Suppressor macrophage (primary cell): Measurements from ENCODE around the gene GDA.
"Not testable (repeated sequence)": the region's sequence is repeated elsewhere in the genome, so short reads cannot be mapped to it uniquely, and the experiment has no call there.

Experiments
- DNase-seq, 4 experiments: peaks; one replicate each; pipeline ENCODE4 v3.0.0-alpha.2; 2020 to 2022

GDA gene

DNA sequence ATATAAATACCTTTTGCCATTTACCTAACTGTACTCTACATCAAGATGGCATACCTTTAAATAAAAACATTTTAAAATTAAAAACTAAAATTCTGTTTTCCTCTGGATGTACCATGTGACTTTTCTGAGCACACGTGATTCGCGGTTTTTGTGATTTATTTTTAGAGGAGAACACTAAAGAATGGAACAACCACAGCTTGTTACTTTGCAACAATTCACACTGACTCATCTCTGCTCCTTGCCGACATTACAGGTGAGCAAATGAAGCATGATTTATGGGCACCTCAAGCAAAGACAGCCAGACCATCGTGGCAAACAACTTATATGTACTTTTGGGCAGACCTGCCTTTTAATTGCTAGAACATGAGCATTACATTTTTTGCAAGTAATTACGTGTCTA is 61.3 kb downstream of the GDA start:
- no peak for DNase-seq

GRCh38 chr9:72211047-72211446 is 61.8 kb downstream of the GDA start:
- no peak for DNase-seq

GRCh38 chr9:72213906-72214305 is 64.7 kb downstream of the GDA start:
- no peak for DNase-seq

DNA sequence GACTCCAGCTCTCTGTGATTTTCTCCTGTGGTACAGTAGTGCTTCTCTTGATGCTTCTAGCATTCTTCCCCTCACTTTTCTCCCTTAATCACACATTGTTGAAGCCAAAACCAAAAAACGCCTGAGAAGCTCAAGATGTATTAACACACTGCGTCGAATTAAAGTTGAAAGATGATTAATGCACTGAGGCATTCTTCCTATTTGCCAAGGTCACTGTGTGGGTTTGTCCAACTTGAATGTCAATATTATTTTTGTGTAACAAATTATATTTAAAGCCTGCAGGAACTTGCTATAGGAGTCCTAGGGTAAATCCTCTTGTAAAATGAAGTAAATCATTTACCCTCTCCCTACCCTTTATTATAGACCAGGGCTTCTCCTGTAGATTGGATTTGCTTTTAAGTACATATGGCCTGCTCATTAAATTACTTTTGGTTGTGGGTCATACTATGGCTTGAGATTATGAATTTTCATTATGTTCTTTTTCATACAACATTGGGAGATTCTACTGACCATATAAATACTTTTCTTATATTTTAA is 68.1 kb downstream of the GDA start:
- no peak for DNase-seq

- DNase-seq: no peak
Observed at GRCh38 chr9:72220589-72220988, 71.3 kb downstream of the GDA start.

GRCh38 chr9:72226146-72226812 is 77.0 kb downstream of the GDA start:
- no peak for DNase-seq

DNA sequence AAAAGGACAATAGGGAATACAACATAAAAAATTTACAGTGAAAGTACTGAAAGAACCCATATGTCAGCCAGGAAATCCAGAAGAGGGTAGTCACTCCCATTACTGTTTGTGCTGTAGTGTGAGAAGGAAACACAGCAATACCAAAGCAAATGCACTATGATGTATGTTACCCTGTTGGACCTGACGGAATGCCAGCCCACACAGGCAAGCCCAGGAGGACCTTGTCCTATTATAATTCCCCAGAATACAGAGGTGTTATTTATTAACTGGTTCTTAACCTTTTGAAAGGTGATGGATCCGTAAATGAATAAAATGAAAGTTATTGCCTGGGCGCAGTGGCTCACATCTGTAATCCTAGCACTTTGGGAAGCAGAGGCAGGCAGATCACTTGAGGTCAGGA is 79.0 kb downstream of the GDA start:
- no peak for DNase-seq

- DNase-seq: no peak
Observed at GRCh38 chr9:72232778-72233177, 83.5 kb downstream of the GDA start.

GRCh38 chr9:72247549-72247948 is 98.3 kb downstream of the GDA start:
- no peak for DNase-seq

DNA sequence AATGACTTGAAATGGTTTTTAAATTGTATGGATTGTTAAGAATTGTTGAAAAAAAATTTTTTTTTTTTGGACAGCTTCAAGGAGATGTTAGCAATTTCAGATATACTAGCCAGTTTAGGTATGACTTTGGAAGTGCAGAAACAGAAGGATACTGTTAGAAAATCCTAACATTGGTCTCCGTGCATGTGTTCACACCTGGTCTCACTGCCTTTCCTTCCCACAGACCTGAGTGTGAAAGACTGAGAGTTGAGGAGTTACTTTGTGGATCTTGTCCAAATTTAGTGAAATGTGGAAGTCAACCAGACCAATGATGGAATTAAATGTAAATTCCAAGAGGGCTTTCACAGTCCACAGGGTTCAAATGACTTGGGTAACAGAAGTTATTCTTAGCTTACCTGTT is 102.3 kb downstream of the GDA start:
- no peak for DNase-seq

- DNase-seq: no peak
Observed at GRCh38 chr9:72254901-72255545, 105.8 kb downstream of the GDA start.

GRCh38 chr9:72255569-72255968 is 106.3 kb downstream of the GDA start:
- DNase-seq: no peak

GRCh38 chr9:72256931-72257330 is 107.7 kb downstream of the GDA start:
- no peak for DNase-seq

- no peak for DNase-seq
Observed at GRCh38 chr9:72257814-72258213, 108.6 kb downstream of the GDA start.

DNA sequence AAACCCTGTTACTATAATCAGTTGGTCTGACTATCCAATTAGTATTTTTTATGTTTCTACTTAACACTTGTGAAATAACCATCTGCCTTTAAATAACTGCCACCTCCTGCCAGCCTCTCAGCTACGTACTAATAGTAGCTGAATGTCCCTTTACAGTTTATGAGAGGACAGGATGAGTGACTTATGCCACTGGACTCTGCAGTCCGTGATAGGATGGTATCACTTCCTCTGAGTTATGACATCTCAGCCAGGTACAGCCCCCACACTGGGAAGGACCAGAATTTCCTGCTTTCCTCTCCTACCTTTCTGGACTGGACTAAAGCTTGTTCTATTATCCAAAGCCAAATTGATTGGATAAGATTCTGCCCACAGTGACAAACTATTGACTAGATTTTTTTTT is 112.8 kb downstream of the GDA start:
- no peak for DNase-seq

DNA sequence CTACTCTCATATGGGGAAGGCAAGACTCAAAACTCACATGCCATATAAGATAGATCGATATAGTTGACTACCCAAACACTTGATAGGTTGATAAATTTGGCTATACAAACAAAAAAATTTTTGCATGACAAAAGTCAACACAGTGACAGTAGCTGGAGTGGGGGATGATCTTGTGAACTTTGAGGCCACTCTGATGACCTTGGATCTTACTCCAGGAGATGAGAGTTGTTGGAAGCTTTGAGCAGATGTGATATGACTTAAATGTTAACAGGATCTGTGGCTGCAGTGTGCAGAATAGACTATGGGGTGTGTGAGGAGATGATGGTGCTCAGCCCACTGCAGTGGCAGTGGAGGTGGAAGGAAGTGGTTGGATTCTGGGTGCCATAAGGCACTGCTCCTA is 114.3 kb downstream of the GDA start:
- DNase-seq: no peak

GRCh38 chr9:72268961-72269360 is 119.7 kb downstream of the GDA start:
- no peak for DNase-seq

GRCh38 chr9:72270359-72270758 is 121.1 kb downstream of the GDA start:
- DNase-seq: not testable (repeated sequence)

GRCh38 chr9:72271613-72272478 is 122.6 kb downstream of the GDA start:
- peak; percentile 75 to 82 (median 78) for DNase-seq

DNA sequence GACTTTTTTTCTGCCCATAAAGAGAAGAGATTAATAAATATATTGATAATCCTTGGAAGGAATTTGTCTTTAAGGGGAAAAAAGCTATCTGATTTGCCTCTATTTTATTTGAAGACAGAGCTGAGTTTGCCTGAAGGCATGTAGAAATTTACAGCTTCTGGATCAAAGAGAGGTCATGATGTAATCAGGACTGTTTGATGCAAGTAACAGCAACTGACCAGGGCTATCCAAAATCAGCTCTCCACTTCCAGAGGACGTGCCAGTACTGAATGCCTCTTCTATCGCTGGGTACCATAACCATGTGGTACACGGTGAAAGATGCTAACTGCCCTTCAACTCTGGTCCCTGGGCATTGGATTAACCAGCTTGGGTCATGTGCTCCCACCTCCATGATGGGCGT is 125.2 kb downstream of the GDA start:
- peak in 1 of 4 experiments; percentile 13 for DNase-seq

DNA sequence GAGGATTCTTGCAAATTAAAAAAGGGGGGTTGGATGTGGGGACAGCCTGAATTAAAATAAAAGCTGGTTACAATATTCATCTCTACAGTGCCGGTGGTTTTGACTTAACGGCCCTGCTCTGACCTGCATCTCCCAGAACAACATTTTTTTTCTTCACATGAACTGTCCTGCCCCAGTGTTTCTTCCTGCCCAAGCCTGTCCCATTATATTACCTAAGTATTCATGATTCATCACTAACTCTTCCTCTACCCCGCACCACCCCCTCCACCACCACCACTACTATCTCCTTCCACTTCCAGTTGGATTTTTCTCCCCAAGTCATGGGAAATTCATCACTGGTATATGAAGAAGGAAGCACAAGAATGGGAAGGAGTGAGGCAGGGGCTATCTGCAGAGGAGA is 125.7 kb downstream of the GDA start:
- DNase-seq: no peak

DNA sequence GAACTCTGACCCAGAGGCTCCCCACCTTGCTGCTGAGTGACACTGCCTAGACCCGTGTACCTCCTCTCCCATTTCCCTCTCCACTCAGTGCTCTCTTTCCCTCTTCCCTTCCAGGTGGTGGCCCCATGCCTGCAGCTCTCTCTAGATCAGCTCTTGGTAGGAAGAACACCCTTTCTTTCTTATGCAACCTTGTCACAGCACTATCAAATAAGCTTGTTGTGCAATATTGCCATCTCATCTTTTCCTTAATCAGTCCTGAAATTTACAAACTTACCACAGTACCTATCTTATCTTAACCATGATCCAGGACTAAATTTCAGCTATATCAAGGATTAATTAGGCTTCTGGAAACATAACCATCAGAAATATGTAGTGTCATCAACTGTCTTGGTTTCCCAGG is 127.2 kb downstream of the GDA start:
- DNase-seq: no peak

DNA sequence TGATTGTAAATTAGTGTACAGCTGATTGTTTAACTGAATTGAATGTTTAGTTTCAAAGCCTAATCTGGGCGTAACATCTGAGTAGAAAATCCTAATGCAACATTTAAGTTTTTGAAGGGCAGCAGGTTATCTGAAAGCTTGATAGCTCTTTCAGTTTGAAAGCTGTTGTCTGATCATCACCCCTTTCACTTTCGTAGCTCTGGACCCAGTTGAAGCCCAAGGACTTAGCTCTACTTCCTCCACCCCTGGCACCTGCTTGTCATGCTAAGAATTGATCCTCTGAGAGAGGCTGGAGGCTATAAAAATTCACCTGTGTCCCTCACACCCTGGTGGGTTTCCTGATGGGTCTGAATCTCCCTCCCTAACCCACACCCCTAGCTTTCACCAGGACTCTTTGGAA is 129.7 kb downstream of the GDA start:
- DNase-seq: no peak
